HEK293T (cell line): ENCODE measurements around the gene EPHX1.

Experiments
- CTCF ChIA-PET: fragments of 350-600 bp; formaldehyde crosslinking; extraction: SDS; loops from one replicate; lab custom pipeline; 2021; ENCODE audit warnings: antibody characterized with exemption, inconsistent platforms; lab: Yijun Ruan, JAX
- POLR2A ChIA-PET: fragments of 350-600 bp; formaldehyde crosslinking; extraction: SDS; loops from one replicate; lab custom pipeline; 2020; ENCODE audit warnings: antibody characterized with exemption, inconsistent platforms; lab: Yijun Ruan, JAX
- DNase-seq: peaks from one replicate; pipeline ENCODE4 v3.0.0; 2012; ENCODE audit warnings: mixed read lengths; ENCODE audit errors: extremely low spot score
- ARNT ChIP-seq: fragments of 450-650 bp; IDR thresholded peaks from 2 replicates; pipeline ENCODE4 v1.6.1; 2017; ENCODE audit warnings: mild to moderate bottlenecking
- BHLHE40 ChIP-seq: fragments of 450-650 bp; IDR thresholded peaks from 2 replicates; pipeline ENCODE4 v1.6.1; 2016; ENCODE audit warnings: mild to moderate bottlenecking, moderate library complexity, borderline replicate concordance
- CTBP1 ChIP-seq: fragments of 450-650 bp; IDR thresholded peaks from 2 replicates; pipeline ENCODE4 v1.6.1; 2016; ENCODE audit warnings: borderline replicate concordance
- ELF4 ChIP-seq: fragments of 450-650 bp; IDR thresholded peaks from 2 replicates; pipeline ENCODE4 v1.6.1; 2017; ENCODE audit warnings: antibody characterized with exemption
- FOXA1 ChIP-seq: fragments of 450-650 bp; IDR thresholded peaks from 2 replicates; pipeline ENCODE4 v1.6.1; 2016; ENCODE audit warnings: mild to moderate bottlenecking
- FOXK2 ChIP-seq: fragments of 450-650 bp; IDR thresholded peaks from 2 replicates; pipeline ENCODE4 v1.6.1; 2016; ENCODE audit warnings: mild to moderate bottlenecking
- FOXM1 ChIP-seq: fragments of 450-650 bp; IDR thresholded peaks from 2 replicates; pipeline ENCODE4 v1.6.1; 2017; ENCODE audit warnings: mild to moderate bottlenecking, borderline replicate concordance
- HDGF ChIP-seq: fragments of 450-650 bp; IDR thresholded peaks from 2 replicates; pipeline ENCODE4 v1.6.1; 2017; ENCODE audit warnings: antibody characterized with exemption, borderline replicate concordance
- L3MBTL2 ChIP-seq: fragments of 450-650 bp; conservative IDR thresholded peaks from 2 replicates; pipeline ENCODE4 v1.6.1; 2016; ENCODE audit warnings: mild to moderate bottlenecking
- LEF1 ChIP-seq: fragments of 450-650 bp; IDR thresholded peaks from 2 replicates; pipeline ENCODE4 v1.6.1; 2017; ENCODE audit warnings: mild to moderate bottlenecking, borderline replicate concordance
- NFRKB ChIP-seq: fragments of 450-650 bp; IDR thresholded peaks from 2 replicates; pipeline ENCODE4 v1.6.1; 2016; ENCODE audit warnings: mild to moderate bottlenecking, moderate library complexity
- PKNOX1 ChIP-seq: fragments of 450-650 bp; IDR thresholded peaks from 2 replicates; pipeline ENCODE4 v1.6.1; 2016
- SP1 ChIP-seq: fragments of 450-650 bp; IDR thresholded peaks from 2 replicates; pipeline ENCODE4 v1.6.1; 2017
- SUZ12 ChIP-seq: fragments of 450-650 bp; IDR thresholded peaks from 2 replicates; pipeline ENCODE4 v1.6.1; 2016; ENCODE audit warnings: mild to moderate bottlenecking
- TARDBP ChIP-seq: fragments of 450-650 bp; IDR thresholded peaks from 2 replicates; pipeline ENCODE4 v1.6.1; 2016
- ZNF384 ChIP-seq: fragments of 450-650 bp; IDR thresholded peaks from 2 replicates; pipeline ENCODE4 v1.6.1; 2016

EPHX1 gene

GRCh38 chr1:225824533-225824941 is 14.6 kb downstream of the EPHX1 start:
- CTCF ChIA-PET, result interaction anchor here (1.5 kb wide), 1 partner anchor 16 kb away, joined by 6 read pairs; no protein-coding TSS in a partner anchor
- no peak for DNase-seq
- TF ChIP-seq SP1, result no peak
- no peak for TF ChIP-seq PKNOX1
- TF ChIP-seq FOXA1, result no peak
- no peak for TF ChIP-seq FOXM1
- no peak for TF ChIP-seq TARDBP
- no peak for TF ChIP-seq ZNF384
- no peak for TF ChIP-seq L3MBTL2
- POLR2A ChIA-PET, result interaction anchor here (0.7 to 1.4 kb wide), 3 partner anchors 11 to 47 kb away, joined by 3 to 5 read pairs (median 3); partner anchors contain the start of gene SRP9

GRCh38 chr1:225825078-225825477 is 15.2 kb downstream of the EPHX1 start:
- CTCF ChIA-PET, result interaction anchor here (0.8 to 2.7 kb wide), 3 partner anchors 13 to 351 kb away, joined by 3 to 6 read pairs (median 6); no protein-coding TSS in a partner anchor
- DNase-seq, result no peak
- POLR2A ChIA-PET, result interaction anchor here (1.0 to 1.4 kb wide), 3 partner anchors 12 to 47 kb away, joined by 3 to 9 read pairs (median 5); partner anchors contain the start of gene SRP9
- no peak for TF ChIP-seq SP1
- TF ChIP-seq CTBP1, result no peak

- ChIA-PET CTCF (interaction anchor here (0.8 to 2.7 kb wide), 3 partner anchors 13 to 351 kb away, joined by 3 to 6 read pairs (median 6); no protein-coding TSS in a partner anchor), POLR2A (interaction anchor here (1.0 to 1.4 kb wide), 3 partner anchors 12 to 48 kb away, joined by 3 to 9 read pairs (median 5); partner anchors contain the start of gene SRP9)
- no peak for TF ChIP-seq FOXM1
- TF ChIP-seq BHLHE40, result no peak
- no peak for TF ChIP-seq NFRKB
- no peak for TF ChIP-seq LEF1
- no peak for TF ChIP-seq ELF4
- TF ChIP-seq CTBP1, result no peak
- no peak for DNase-seq
Measured at GRCh38 chr1:225825607-225826007, 15.7 kb downstream of the EPHX1 start.

GRCh38 chr1:225827076-225827475 is 17.2 kb downstream of the EPHX1 start:
- CTCF ChIA-PET, result interaction anchor here (1.3 to 2.7 kb wide), 2 partner anchors 17 to 353 kb away, joined by 3 to 6 read pairs; partner anchors contain the start of gene EPHX1
- TF ChIP-seq CTBP1, result no peak
- TF ChIP-seq ZNF384, result no peak
- no peak for TF ChIP-seq L3MBTL2
- TF ChIP-seq NFRKB, result no peak
- TF ChIP-seq BHLHE40, result no peak
- no peak for TF ChIP-seq LEF1
- TF ChIP-seq ELF4, result no peak
- DNase-seq, result no peak
- POLR2A ChIA-PET, result interaction anchor here (0.6 kb wide), 1 partner anchor 14 kb away, joined by 3 read pairs; no protein-coding TSS in a partner anchor

GRCh38 chr1:225828706-225829345 is 18.9 kb downstream of the EPHX1 start:
- CTCF ChIA-PET, result no interaction called here
- no peak for TF ChIP-seq L3MBTL2
- TF ChIP-seq LEF1, result no peak
- TF ChIP-seq ELF4, result no peak
- no peak for TF ChIP-seq CTBP1
- TF ChIP-seq NFRKB, result no peak
- no peak for TF ChIP-seq ARNT
- no peak for TF ChIP-seq PKNOX1
- TF ChIP-seq BHLHE40, result no peak
- no peak for TF ChIP-seq ZNF384
- no peak for TF ChIP-seq HDGF
- no peak for TF ChIP-seq FOXK2
- no peak for TF ChIP-seq FOXA1
- TF ChIP-seq FOXM1, result no peak
- DNase-seq, result no peak
- POLR2A ChIA-PET, result no interaction called here

- CTCF ChIA-PET, result no interaction called here
- POLR2A ChIA-PET, result no interaction called here
- TF ChIP-seq FOXA1 (no peak), TARDBP (no peak), ARNT (no peak), LEF1 (no peak), NFRKB (no peak), BHLHE40 (no peak), PKNOX1 (no peak), FOXM1 (no peak), L3MBTL2 (no peak), HDGF (no peak), ZNF384 (no peak), SP1 (no peak), SUZ12 (no peak), ELF4 (no peak)
- DNase-seq, result no peak
Measured at GRCh38 chr1:225830841-225831240, 20.9 kb downstream of the EPHX1 start.
